NCI-H2171 (cell line): ENCODE data around the gene HIRA.

Experiments used
- DNase-seq: peaks from one replicate; lab custom pipeline; 2025; lab: John Stamatoyannopoulos, UW

Gene HIRA

DNA sequence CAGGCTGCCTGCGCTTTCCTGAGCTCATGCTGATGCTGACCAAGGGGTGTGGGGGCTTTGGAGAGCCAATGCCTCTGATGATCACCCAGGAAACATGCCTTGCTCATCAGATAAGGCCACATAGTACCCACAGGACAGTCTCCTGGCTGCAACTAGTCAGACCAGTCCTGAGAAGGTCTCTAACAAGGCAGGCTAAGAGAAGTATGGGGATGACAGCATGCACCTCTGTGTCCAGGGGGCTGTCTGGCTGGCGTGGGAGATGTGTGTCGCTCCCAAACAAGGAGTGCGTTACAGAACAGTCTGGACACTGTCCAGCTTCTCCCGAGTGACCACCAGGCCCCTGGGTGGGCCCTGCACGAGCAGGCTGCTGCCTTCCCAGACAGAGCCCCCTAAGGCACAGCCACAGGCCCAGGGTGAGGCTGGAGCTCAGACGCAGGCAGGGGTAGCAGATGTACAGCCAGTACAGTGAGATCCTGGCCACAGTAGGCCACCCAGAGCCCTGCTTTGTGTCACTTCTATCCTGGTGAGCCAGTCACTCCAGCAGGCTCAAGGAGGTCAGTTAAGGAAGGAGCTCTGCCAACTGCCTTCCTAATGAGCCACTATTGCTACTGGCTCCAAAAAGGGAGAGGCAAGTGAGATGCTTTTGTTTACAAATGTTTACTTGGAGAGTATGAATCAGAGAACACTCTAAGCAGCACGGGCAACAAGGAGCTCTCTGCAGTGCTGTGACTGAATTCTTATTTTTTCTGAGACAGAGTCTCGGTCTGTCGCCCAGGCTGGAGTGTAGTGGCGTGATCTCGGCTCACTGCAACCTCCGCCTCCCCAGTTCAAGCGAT lies 74.0 kb downstream of the HIRA start:
- no peak for DNase-seq

DNA sequence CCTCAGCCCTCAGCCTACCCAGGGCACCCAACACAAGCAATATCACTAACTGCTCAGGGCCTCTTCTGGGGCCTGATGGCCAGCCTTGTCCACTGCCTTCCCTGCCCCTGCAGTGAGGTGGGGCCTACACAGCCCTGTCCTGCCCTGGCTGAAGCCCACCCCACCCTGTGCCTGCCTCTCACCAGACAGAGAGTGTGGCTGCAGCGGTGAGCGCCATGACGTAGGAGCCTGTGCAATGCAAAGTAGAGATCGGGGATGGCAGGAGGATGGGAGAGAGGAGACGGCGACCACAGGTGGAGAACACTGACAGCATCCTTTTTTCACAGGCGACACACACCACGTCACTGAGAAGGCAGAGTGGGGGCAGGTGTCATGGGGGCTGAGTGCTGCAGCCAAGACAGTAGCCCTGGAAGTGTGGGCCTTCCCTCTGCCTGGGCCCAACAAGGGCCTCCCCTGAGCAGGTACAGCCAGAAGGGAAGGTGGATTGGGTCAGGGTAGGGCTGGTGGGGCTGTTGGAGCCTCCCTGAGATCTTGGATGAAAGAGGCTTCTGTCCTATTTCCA lies 74.7 kb downstream of the HIRA start:
- no peak for DNase-seq

GRCh38 chr22:19355413-19356157 lies 75.9 kb downstream of the HIRA start:
- DNase-seq: no peak

DNA sequence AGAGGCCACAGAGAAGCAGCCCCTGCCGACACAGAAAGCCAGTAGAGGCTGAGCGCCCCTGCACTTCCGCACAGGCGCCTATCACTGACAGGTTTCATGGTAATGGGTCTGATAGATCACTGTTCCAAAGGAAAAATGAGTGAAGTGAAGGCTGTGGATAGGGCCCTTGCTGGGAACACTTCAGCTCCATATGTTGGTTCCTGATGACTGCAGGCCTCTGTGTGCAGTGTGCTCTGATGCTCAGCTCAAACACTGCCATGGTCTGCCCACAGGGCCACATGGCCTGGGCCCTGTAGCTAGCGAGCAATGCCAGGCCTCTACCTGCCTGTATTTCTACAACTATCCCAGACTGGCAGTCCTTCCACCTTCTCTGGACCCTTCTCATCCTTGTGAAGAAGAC lies 77.3 kb downstream of the HIRA start:
- no peak for DNase-seq

DNA sequence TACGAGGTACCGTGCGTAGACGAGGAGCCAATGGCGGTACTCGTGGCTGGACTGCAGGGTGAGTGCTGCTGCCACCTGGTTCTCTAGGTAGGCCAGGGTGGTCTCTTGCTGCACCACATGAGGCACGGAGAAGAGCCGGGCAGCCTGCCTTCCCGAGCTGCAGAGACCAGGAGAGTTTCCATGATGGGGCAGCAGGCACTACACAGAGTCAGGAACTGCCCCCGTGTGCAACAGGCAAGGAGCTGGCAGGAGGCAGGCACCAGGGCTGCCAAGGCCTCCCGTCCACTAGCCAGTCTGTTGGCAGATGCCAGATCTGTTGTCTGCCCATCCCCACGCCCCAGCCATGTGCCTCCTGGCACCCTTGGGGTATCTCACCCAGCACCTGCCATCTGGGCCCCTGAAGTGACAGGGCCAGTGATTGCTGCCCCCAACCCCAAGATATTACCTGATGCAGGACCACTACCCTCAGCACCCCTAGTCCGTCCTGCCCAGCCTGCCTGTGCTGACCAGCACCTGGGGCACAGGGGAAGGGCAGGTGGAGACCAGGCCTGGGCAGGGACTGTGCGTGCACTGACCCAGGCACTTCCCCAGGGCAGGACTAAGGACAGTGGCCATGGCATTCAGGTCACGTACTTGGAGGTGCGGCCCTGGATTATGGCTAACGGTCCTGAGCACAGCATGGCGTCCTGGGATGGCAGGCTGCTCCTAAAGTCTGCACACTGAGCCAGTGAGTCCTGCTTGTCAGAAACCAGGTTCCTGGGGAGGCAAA lies 78.0 kb downstream of the HIRA start:
- DNase-seq: no peak

GRCh38 chr22:19352766-19353165 lies 78.8 kb downstream of the HIRA start:
- DNase-seq: no peak

DNA sequence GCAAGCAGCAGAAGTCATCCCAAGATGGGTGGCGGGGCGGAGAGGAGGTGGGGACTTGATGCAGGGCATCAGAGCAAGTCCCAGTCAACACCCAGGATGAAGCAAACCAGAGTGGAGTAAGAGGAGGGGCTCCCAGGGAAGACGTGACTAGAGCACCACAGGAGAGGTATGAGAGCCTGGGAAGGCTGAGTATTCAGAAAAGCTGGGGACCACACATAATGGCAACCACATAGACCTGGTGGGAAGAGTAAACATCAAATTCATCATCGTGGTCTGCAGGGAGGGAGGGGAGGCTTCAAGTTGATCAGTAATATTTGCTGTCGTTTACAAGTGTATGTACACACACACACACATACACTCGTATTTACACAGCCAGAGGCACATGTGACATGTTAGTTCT lies 79.3 kb downstream of the HIRA start:
- no peak for DNase-seq

DNA sequence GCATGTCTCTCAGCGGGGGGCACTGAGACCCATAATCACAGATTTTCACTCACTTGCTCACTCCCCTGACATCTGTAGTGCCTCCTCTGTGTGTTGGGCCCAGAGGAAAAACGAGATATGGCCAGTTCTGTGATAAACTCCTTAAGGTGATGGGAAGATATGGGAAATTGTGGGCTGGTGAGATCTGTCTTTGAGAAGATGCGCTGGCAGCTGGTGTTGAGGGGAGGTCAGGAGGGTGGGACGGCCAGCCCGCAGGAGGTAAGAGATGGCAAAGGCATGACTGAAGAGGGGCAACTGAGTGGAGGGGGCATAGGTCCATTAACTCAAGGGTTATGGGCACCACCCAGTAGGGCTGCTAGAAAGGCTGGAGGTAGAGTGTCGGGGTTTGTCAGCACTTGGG lies 79.9 kb downstream of the HIRA start:
- DNase-seq: no peak

- DNase-seq: no peak
These were observed 80.6 kb downstream of the HIRA start for GRCh38 chr22:19350947-19351346.

DNA sequence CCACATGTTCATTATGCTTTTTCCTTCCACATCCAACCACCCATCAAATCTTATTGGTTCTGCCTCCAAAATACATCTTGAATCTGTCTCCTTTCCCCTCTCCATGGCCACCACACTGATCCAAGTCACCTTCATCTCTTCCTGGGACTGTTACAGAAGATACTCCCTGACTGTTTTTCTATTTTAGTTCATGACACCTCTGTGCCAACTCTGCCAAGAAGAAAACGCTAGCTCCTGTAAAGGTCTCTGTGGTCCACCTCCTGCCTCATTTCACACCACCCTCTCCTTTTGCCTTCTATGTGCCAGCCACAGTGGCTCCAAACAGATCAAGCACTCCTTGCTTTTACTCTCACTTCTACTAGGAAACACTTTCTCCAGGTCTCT lies 81.1 kb downstream of the HIRA start:
- no peak for DNase-seq

- DNase-seq: no peak
These were observed 81.6 kb downstream of the HIRA start for GRCh38 chr22:19349778-19350475.

DNA sequence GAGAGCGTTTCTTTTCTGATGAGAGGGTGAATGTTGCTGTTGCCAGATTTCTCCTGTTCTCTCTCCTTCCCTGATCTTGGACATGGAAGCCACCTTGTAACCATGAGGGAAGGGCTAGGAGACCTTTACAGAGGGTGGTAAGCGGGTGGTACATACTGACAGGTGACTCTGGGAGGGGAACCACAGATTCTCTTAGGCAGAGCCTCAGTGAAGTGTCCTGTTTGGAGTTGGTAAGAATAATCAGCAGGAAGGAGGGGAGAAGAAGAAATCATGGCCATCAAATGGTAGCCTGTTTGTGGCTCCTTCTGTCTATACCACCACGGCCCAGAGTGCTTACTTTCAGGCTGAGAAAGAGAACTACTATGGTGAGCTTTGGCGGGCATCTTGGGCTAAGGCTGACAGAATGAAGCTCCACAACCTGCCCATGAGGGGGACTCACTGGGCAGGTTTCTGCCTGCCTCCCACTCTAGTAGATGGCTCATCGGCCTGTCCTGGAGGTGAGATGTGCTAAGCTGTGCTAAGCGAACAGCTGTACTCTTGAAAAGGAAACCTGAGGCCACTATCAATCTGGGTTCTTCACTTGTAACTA lies 84.8 kb downstream of the HIRA start:
- DNase-seq: no peak

- DNase-seq: no peak
These were observed 87.1 kb downstream of the HIRA start for GRCh38 chr22:19344420-19344819.

DNA sequence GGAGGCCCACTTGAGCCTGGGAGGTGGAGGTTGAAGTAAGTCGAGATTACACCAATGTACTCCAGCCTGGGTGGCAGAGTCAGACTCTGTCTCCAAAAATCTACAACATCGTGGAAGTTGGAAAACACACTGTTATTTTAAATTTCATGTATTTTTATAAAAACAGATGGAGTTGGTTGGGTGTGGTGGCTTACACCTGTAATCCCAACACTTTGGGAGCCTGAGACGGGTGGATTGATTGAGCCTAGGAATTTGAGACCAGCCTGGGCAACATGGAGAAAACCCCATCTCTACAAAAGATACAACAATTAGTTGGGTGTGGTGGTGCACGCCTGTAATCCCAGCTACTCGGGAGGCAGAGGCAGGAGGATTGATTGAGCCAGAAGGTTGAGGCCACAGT lies 88.1 kb downstream of the HIRA start:
- DNase-seq: no peak

DNA sequence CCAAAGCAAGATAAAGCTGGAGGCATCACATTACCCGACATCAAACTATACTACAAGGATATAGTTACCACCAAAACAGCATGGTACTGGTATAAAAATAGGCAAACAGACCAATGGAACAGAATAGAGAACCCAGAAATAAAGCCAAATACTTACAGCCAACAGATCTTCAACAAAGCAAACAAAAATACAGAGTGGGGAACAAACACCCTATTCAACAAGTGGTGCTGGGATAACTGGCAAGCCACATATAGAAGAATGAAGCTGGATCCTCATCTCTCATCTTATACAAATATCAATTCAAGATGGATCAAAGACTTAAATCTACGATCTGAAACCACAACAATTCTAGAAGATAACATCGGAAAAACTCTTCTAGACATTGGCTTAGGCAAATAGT lies 90.0 kb downstream of the HIRA start:
- no peak for DNase-seq

DNA sequence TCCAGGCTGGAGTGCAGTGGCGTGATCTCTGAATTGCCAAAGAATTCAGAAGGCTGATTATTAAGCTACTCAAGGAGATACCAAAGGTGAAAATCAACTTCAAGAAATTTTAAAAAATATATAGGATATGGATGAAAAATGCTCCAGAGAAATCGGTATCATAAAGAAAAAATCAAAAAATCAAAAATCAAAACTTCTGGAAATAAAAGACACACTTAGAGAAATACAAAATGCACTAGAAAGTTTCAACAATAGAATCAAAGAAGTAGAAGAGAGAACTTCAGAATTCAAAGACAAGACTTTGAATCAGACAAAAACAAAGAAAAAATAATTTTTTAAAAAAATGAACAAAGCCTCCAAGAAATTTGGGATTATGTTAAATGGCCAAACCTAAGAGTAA lies 94.4 kb downstream of the HIRA start:
- no peak for DNase-seq

GRCh38 chr22:19336133-19337075 lies 95.1 kb downstream of the HIRA start:
- no peak for DNase-seq

- DNase-seq: no peak
These were observed 99.6 kb downstream of the HIRA start for GRCh38 chr22:19331975-19332374.

- no peak for DNase-seq
These were observed 100.1 kb downstream of the HIRA start for GRCh38 chr22:19331474-19331873.

DNA sequence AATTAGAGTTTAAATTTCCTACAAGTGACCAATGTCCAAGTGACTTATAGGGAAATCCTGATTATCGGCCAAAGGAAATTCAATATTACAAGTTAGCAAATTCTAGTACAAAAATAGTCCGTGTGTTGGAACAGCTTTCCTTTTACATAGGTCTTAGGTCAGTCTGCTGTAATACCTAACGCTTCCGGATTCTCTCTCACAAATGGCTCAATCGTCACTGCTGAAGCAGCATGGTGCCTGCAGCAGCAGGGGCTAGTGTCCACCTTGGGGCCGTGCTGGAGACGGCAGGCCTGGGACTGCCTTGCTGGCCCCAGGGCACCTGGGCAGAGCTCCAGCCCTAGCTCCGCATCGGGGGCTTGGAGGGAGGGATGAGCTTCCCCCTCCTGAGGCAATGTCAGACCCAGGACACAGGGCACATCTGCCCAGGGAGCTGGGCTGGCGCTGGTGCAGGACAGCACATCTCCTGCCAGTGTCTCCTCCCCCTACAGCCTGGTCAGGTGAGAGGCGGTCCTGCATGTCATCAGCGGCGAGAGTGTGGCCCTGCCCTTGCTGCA lies 100.6 kb downstream of the HIRA start:
- DNase-seq: no peak
